Endothelial cell of umbilical vein (primary cell): ENCODE measurements around the gene TMEM222. TPM values are rescaled to one million over a fixed set of nuclear protein-coding genes. Genes with fewer than 3 reads are reported as not detected.

Source experiments
- BruUV-seq: library from RNA; stranded (reverse); fragments of 400-500 nt; replicated peaks from 2 replicates; lab custom pipeline; 2021; lab: Mats Ljungman, UMichigan
- CTCF ChIA-PET: fragments of 300-600, 350-600 bp; sonication (Branson Sonifier 250); formaldehyde crosslinking; loops from one replicate; lab custom pipeline; 2021; ENCODE audit warnings: antibody characterized with exemption, inconsistent platforms; lab: Charles Lee
- POLR2A ChIA-PET: fragments of 300-600, 350-600 bp; sonication (Branson Sonifier 250); formaldehyde crosslinking; loops from one replicate; lab custom pipeline; 2021; ENCODE audit warnings: antibody characterized with exemption, inconsistent platforms; lab: Charles Lee
- DNase-seq: peaks from one replicate; pipeline ENCODE4 v3.0.0-alpha.2; 2011; ENCODE audit warnings: low read depth, low spot score
- FAIRE-seq: peaks from 2 replicates; lab custom pipeline; 2011; peaks lifted over from hg19 to GRCh38; lab: Jason Lieb, UNC
- H2AFZ ChIP-seq: 2 replicates; pipeline ENCODE4 v1.6.0; 2012; ENCODE audit warnings: low read depth, low read length, control low read depth, inconsistent platforms
- H3K27ac ChIP-seq: 2 replicates; pipeline ENCODE4 v1.5.1; 2011; ENCODE audit warnings: low read depth, mild to moderate bottlenecking, control low read depth, low read length, moderate library complexity; ENCODE audit not compliant: insufficient read depth
- H3K27me3 ChIP-seq, 2 experiments: 2 replicates each; pipeline versions ENCODE4 v1.6.0 to v1.6.1; 2011; ENCODE audit warnings: low read length in 2 of 2, mixed read lengths in 1 of 2; ENCODE audit not compliant: control insufficient read depth in 2 of 2, insufficient read depth in 2 of 2
- H3K36me3 ChIP-seq, 2 experiments: 2 replicates in 1 of 2; 3 replicates in 1 of 2; pipeline ENCODE4 v1.5.1; 2011; ENCODE audit warnings: low read length in 2 of 2, mild to moderate bottlenecking in 1 of 2, moderate library complexity in 1 of 2; ENCODE audit not compliant: control insufficient read depth in 2 of 2, insufficient read depth in 2 of 2; ENCODE audit errors: extremely low read depth in 1 of 2
- H3K4me1 ChIP-seq: 3 replicates; pipeline ENCODE4 v1.5.1; 2011; ENCODE audit warnings: mild to moderate bottlenecking, low read length; ENCODE audit not compliant: control insufficient read depth, insufficient read depth; ENCODE audit errors: extremely low read depth
- H3K4me2 ChIP-seq: 2 replicates; pipeline ENCODE4 v1.6.1; 2011; ENCODE audit warnings: low read length, control low read depth, mixed read lengths; ENCODE audit not compliant: insufficient read depth
- H3K4me3 ChIP-seq, 3 experiments: fragments of 200-600 bp in 1 of 3; sonication (generic), shearing (Covaris generic) in 1 of 3; replicated peaks in 1 of 3; 2 replicates each; pipeline ENCODE4 v1.5.1; 2011 to 2016; ENCODE audit warnings: control low read depth in 3 of 3, low read length in 3 of 3, mild to moderate bottlenecking in 2 of 3, inconsistent platforms in 1 of 3, low read depth in 1 of 3, moderate library complexity in 1 of 3; ENCODE audit not compliant: insufficient read depth in 1 of 3
- H3K79me2 ChIP-seq: 2 replicates; pipeline ENCODE4 v1.6.0; 2012; ENCODE audit warnings: low read length, inconsistent platforms; ENCODE audit not compliant: control insufficient read depth, insufficient read depth
- H3K9ac ChIP-seq: replicated peaks from 2 replicates; pipeline ENCODE3; 2011; ENCODE audit warnings: low read length, control low read depth; ENCODE audit not compliant: insufficient read depth; ENCODE audit errors: extremely low read depth
- H3K9me1 ChIP-seq: replicated peaks from 3 replicates; pipeline ENCODE4 v1.6.0; 2011; ENCODE audit warnings: mild to moderate bottlenecking, low read length; ENCODE audit not compliant: control insufficient read depth, insufficient read depth; ENCODE audit errors: extremely low read depth
- H3K9me3 ChIP-seq: replicated peaks from 2 replicates; pipeline ENCODE4 v1.5.1; 2012; ENCODE audit warnings: low read length, inconsistent platforms; ENCODE audit not compliant: control insufficient read depth, insufficient read depth
- H4K20me1 ChIP-seq: replicated peaks from 2 replicates; pipeline ENCODE3; 2011; ENCODE audit warnings: mild to moderate bottlenecking, low read length; ENCODE audit not compliant: control insufficient read depth, insufficient read depth; ENCODE audit errors: extremely low read depth
- CTCF ChIP-seq, 2 donors: IDR thresholded peaks; 1 replicate in 1 of 2; 2 replicates in 1 of 2; pipeline ENCODE4 v1.5.1; 2011; ENCODE audit warnings: low read length in 2 of 2, mild to moderate bottlenecking in 2 of 2, moderate library complexity in 2 of 2, control low read depth in 1 of 2, inconsistent platforms in 1 of 2, low read depth in 1 of 2; ENCODE audit not compliant: insufficient read depth in 1 of 2; ENCODE audit errors: extremely low read depth in 1 of 2
- EZH2 ChIP-seq: IDR thresholded peaks from 2 replicates; pipeline ENCODE4 v1.6.1; 2012; ENCODE audit warnings: borderline replicate concordance, low read depth, mild to moderate bottlenecking, moderate library complexity, low read length, inconsistent platforms; ENCODE audit not compliant: severe bottlenecking
- FOS ChIP-seq: IDR thresholded peaks from 2 replicates; pipeline ENCODE4 v1.6.1; 2011; ENCODE audit warnings: mild to moderate bottlenecking, low read length, moderate library complexity, borderline replicate concordance; ENCODE audit not compliant: insufficient read depth
- GATA2 ChIP-seq: IDR thresholded peaks from 2 replicates; pipeline ENCODE4 v1.7.0; 2011; ENCODE audit warnings: low read depth, mild to moderate bottlenecking, moderate library complexity, mixed read lengths, low read length; ENCODE audit not compliant: insufficient read length, insufficient read depth
- JUN ChIP-seq: IDR thresholded peaks from 2 replicates; pipeline ENCODE4 v1.6.1; 2011; ENCODE audit warnings: borderline replicate concordance, low read depth; ENCODE audit not compliant: insufficient read length, insufficient read depth
- MAX ChIP-seq: IDR thresholded peaks from 2 replicates; pipeline ENCODE4 v1.6.1; 2011; ENCODE audit not compliant: insufficient read depth, insufficient read length
- MYC ChIP-seq: IDR thresholded peaks from one replicate; pipeline ENCODE4 v1.6.1; 2011; ENCODE audit warnings: mild to moderate bottlenecking, low read depth, low read length
- POLR2A ChIP-seq: IDR thresholded peaks from 2 replicates; pipeline ENCODE4 v1.6.1; 2012; ENCODE audit warnings: low read depth, mild to moderate bottlenecking, control low read depth, low read length
- POLR2AphosphoS5 ChIP-seq: IDR thresholded peaks from 2 replicates; pipeline ENCODE4 v1.6.1; 2012; ENCODE audit warnings: low read depth, mild to moderate bottlenecking, control low read depth, low read length, moderate library complexity; ENCODE audit not compliant: insufficient read depth
- dilution Hi-C: fragments of 300-500 bp; cut with MboI; formaldehyde crosslinking; loops from one replicate; pipeline ENCODE4 v1.15.0; 2019; ENCODE audit warnings: low sequenced_read_pairs; ENCODE audit not compliant: extremely low pct_ligation_motif_present
- intact Hi-C: fragments of 100-400 bp; cut with micrococcal nuclease; formaldehyde crosslinking; loops from one replicate; pipeline ENCODE4 v1.10.0; 2022
- polyA plus RNA-seq, 4 experiments: library from polyadenylated mRNA; depleted of rRNA in 3 of 4; stranded (reverse) in 3 of 4; unstranded in 1 of 4; fragments of >200 nt; gene quantifications; 2 replicates each; pipeline versions ENCODE4 v1.2.1 to v1.2.3, GENCODE V29; 2011 to 2012; ENCODE audit warnings: missing spikeins in 1 of 4
- total RNA-seq: library from RNA; stranded (reverse); gene quantifications from 2 replicates; pipeline ENCODE4 v1.2.3, GENCODE V29; 2021

Gene TMEM222
- total and polyA plus RNA-seq, 2 donors (not counting 3 experiments of a cell fraction or from before 2014, with no cell fraction given), result 45.8 to 76.1 TPM

- peaks cover 7% of the 10 kb centered on the region for H3K4me1 ChIP-seq
- no peak overlapping the region for H3K27ac ChIP-seq
- no peak overlapping the region for H3K4me2 ChIP-seq
- FAIRE-seq (no peak), DNase-seq (no peak)
- H3K27me3 ChIP-seq, result peaks cover 2 to 5% of the 10 kb centered on the region in 2 experiments
- no peak overlapping the region for H2AFZ ChIP-seq
- H3K79me2 ChIP-seq, result no peaks in the 10 kb centered on the region
- no peaks in the 10 kb centered on the region for H3K9me1 ChIP-seq
- no peak overlapping the region for H3K4me3 ChIP-seq
- H3K36me3 ChIP-seq, result peaks cover 0 to 2% of the 10 kb centered on the region in 2 experiments
- TF ChIP-seq JUN (no peak), POLR2A (no peak), MYC (no peak), FOS (no peak), POLR2AphosphoS5 (no peak), EZH2 (no peak)
- POLR2A ChIA-PET, result no interaction called here
- H3K9ac ChIP-seq, result no peak overlapping the region
- no peaks in the 10 kb centered on the region for H3K9me3 ChIP-seq
- intact Hi-C loops, result no loop called here
- BruUV-seq, result no TSS peak
- dilution Hi-C loops, result no loop called here
- CTCF ChIA-PET, result interaction anchor here (0.7 to 5.5 kb wide), 6 partner anchors 12 to 57 kb away, joined by 3 to 54 read pairs (median 10); partner anchors contain the start of gene MAP3K6
- no peaks in the 10 kb centered on the region for H4K20me1 ChIP-seq
Observed at GRCh38 chr1:27353629-27354028, 31.7 kb downstream of the TMEM222 start.

- FAIRE-seq, result no peak
- POLR2A ChIA-PET, result interaction anchor here (1.0 kb wide), 1 partner anchor 10 kb away, joined by 4 read pairs; no protein-coding TSS in a partner anchor
- dilution Hi-C loops, result no loop called here
Observed at GRCh38 chr1:27355683-27356082, 33.7 kb downstream of the TMEM222 start.

More at GRCh38 chr1:27355683-27356082, 33.7 kb downstream of the TMEM222 start:
- Histone ChIP-seq H3K4me1 (no peaks in the 10 kb centered on the region), H3K27ac (no peak overlapping the region), H3K27me3 (peaks cover 0 to 2% of the 10 kb centered on the region in 2 experiments), H3K4me2 (no peak overlapping the region), H3K36me3 (peaks cover 0 to 2% of the 10 kb centered on the region in 2 experiments), H2AFZ (no peak overlapping the region), H3K4me3 (no peak overlapping the region), H4K20me1 (no peaks in the 10 kb centered on the region), H3K9ac (no peak overlapping the region), H3K79me2 (no peaks in the 10 kb centered on the region), H3K9me3 (no peaks in the 10 kb centered on the region), H3K9me1 (no peaks in the 10 kb centered on the region)
- DNase-seq, result no peak
- CTCF ChIA-PET, result interaction anchor here (1.5 to 5.5 kb wide), 5 partner anchors 9 to 59 kb away, joined by 4 to 54 read pairs (median 22); partner anchors contain the start of gene MAP3K6
- intact Hi-C loops, result no loop called here
- no TSS peak for BruUV-seq
- no peak for TF ChIP-seq JUN
- TF ChIP-seq POLR2AphosphoS5, result no peak
- no peak for TF ChIP-seq MYC
- TF ChIP-seq GATA2, result no peak
- no peak for TF ChIP-seq CTCF (IDR thresholded peaks at IDR 0.05; ENCODE audit: extremely low read depth in 1 of 2, insufficient read depth in 1 of 2, low read depth in 1 of 2, low read length in 2 of 2)
- no peak for TF ChIP-seq MAX
- no peak for TF ChIP-seq POLR2A
- TF ChIP-seq EZH2, result no peak
- no peak for TF ChIP-seq FOS
